Duodenal mucosa (tissue), 2 donors: ENCODE measurements around the gene CADM1.

ENCODE experiments used
- H3K27ac ChIP-seq: one replicate; pipeline ENCODE4 v1.7.0; 2013; ENCODE audit warnings: low read depth, low read length
- H3K27me3 ChIP-seq, 2 donors: one replicate each; pipeline ENCODE4 v1.7.0; 2013; ENCODE audit warnings: low read length in 2 of 2, control low read depth in 1 of 2; ENCODE audit not compliant: insufficient read depth in 2 of 2, control insufficient read depth in 1 of 2
- H3K36me3 ChIP-seq, 2 donors: one replicate each; pipeline ENCODE4 v1.7.0; 2013; ENCODE audit warnings: low read length in 2 of 2, control low read depth in 1 of 2; ENCODE audit not compliant: insufficient read depth in 2 of 2, control insufficient read depth in 1 of 2
- H3K4me1 ChIP-seq, 2 donors: one replicate each; pipeline ENCODE4 v1.7.0; 2013; ENCODE audit warnings: low read length in 2 of 2, control low read depth in 1 of 2; ENCODE audit not compliant: insufficient read depth in 2 of 2, control insufficient read depth in 1 of 2
- H3K4me3 ChIP-seq, 2 donors: one replicate each; pipeline ENCODE4 v1.7.0; 2013; ENCODE audit warnings: low read length in 2 of 2, low read depth in 1 of 2
- H3K9ac ChIP-seq, 2 donors: one replicate each; pipeline ENCODE4 v1.7.0; 2013; ENCODE audit warnings: low read length in 2 of 2, low read depth in 1 of 2
- H3K9me3 ChIP-seq, 2 donors: one replicate each; pipeline ENCODE4 v1.7.0; 2013; ENCODE audit warnings: low read length in 2 of 2, control low read depth in 1 of 2; ENCODE audit not compliant: control insufficient read depth in 1 of 2

CADM1 gene

DNA sequence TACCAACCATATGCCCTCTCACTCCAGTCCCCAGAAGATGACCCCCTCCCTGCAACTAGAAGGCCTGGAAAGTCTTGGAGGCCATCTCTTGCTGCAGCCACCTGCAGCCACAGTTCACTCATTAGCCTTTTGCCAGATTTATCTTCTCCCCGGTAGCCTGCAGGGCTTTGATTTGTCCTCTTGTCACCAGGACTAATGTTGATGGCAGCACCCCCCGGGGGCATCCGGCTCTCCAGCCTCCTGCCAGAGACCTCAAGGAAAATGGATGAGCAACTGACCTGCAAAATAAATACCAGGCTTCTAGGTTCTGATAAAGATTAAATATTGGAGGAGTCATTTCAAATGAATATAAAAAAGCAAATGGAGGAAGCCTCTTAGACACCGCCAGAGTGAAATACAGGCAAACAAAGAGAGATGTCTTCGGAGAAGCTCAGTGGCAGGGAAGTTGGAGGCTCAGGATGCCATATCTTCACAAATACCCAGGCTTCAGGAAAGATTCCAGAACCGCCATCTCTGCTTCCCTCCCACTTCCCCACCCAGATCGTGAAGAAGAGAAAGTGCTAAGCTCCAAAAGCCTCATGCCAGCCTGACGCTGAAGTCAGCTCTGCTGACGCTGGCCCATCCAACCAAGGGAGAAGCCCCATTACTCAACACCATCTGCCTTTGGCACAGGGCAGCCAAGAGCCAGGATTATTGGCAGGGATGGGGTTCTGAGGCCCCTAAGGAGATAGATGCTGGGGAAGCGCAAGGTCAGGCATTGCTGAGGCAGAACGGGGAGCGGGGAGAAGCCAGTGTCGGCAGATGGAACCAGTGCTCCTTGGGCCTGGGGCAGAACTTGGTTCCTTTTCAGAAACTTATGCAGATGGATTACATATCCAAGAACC lies 362.7 kb downstream of the CADM1 start:
- Histone ChIP-seq H3K4me1 (no peaks in the 10 kb centered on the region), H3K27ac (no peak overlapping the region), H3K27me3 (no peaks in the 10 kb centered on the region), H3K9ac (no peak overlapping the region), H3K9me3 (no peaks in the 10 kb centered on the region), H3K4me3 (no peak overlapping the region), H3K36me3 (no peaks in the 10 kb centered on the region)

DNA sequence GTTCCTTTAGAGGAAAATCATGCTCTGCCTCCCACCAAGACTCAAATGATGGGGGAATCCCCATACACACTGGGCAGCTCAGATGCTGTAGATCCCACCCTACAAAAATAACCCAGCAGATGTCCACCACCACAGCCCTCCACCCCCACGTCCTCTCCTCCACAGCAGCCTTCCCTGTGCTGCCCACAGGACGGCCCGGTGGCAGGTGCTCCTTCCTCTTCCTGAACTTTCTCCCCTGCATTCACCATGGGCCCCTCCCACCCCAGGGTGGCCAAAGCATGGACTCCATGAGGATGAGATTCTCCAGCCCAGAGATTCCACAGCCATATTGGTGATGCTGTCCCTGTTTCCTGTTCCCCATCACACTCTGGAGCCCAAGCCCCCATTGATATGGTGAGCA lies 368.3 kb downstream of the CADM1 start:
- no peaks in the 10 kb centered on the region for H3K4me1 ChIP-seq
- no peak overlapping the region for H3K4me3 ChIP-seq
- H3K9me3 ChIP-seq: no peaks in the 10 kb centered on the region
- no peaks in the 10 kb centered on the region for H3K36me3 ChIP-seq
- no peak overlapping the region for H3K27ac ChIP-seq
- no peak overlapping the region for H3K9ac ChIP-seq
- no peaks in the 10 kb centered on the region for H3K27me3 ChIP-seq

DNA sequence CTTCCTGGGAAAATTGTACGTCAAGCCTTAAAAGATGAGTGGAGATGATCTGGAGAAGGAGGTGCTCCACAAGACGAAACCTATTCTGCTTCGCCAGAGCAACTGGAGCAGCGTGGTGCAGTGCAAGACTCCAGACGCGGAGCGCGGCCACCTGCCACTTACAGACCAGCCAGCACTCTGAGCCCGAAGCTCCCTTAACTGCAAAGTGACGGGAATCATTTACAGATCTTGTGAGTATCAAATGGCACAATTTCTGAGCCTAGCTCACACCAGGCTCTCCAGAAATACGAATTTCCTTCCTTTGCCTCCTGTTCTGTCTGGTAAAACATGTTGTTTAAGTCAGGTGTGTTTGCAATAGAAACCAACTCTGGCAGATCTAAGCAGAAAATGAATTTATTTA lies 369.3 kb downstream of the CADM1 start:
- H3K4me1 ChIP-seq: no peaks in the 10 kb centered on the region
- no peak overlapping the region for H3K27ac ChIP-seq
- H3K4me3 ChIP-seq: no peak overlapping the region
- no peaks in the 10 kb centered on the region for H3K27me3 ChIP-seq
- H3K9me3 ChIP-seq: no peaks in the 10 kb centered on the region
- no peak overlapping the region for H3K9ac ChIP-seq
- H3K36me3 ChIP-seq: no peaks in the 10 kb centered on the region

DNA sequence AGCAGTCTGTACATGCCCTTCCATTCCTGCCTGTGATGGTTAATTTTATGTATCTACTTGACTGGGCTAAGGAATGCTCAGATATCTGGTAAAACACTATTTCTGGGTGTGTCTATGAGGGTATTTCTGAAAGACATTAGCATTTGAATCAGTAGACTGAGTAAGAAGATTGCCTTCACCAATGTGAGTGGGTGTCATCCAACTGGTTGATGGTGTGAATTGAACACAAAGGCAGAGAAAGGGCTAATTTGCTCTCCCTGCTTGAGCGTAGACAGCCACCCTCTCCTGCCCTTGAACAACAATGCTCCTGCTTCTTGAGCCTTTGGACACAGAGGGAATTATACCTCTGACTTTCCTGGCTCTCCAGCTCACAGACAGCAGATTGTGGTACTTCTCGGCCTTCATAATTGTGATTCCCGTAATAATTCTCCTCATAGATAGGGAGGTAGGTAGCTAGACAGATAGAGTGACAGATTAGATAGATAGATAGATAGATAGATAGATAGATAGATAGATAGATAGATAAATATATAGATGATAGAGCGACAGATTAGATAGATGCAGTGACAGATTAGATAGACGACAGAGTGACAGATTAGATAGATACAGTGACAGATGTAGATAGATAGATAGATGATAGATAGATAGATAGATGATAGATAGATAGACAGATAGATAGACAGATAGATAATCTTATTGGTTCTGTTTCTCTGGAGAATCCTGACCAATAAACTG lies 370.6 kb downstream of the CADM1 start:
- Histone ChIP-seq H3K36me3 (no peaks in the 10 kb centered on the region), H3K4me1 (no peaks in the 10 kb centered on the region), H3K27ac (no peak overlapping the region), H3K9me3 (no peaks in the 10 kb centered on the region), H3K4me3 (no peak overlapping the region), H3K27me3 (no peaks in the 10 kb centered on the region), H3K9ac (no peak overlapping the region)

DNA sequence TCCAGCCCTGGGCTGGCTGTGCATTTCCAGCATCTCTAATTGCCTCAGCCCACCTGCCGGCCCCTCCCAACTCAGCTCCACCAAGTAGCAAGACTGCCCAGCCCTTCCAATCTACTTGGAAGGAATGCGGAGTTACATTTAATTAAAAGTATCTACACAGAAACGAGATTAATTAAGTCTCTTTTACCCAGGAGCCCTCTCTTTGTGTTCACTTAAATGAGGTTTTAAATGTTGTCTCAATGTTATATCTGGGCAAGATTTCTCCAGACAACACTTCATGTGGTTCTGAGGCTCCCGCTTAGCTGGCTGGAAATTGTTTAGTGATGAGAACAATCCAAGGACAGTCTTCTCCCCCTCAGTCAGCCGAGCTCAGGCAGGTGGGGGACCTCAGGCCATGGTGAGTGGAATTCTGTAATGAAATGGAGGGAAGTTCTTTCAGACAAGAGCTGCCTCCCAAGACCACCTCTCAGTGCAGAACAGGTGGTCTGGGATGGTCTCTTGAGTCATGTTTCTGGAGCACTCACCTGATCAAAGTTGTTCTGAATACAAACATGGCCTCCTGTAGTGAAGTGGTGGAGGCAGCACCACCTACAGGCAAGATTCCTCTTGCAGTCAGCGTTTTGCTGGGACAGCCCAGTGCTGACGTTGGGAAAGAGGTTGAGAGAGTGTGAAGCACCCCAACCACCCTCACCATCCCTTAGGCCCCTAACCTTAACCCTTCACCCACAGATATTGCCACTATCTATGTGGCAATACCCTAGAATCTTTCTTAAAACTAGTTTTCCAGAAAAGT lies 371.6 kb downstream of the CADM1 start:
- Histone ChIP-seq H3K27ac (no peak overlapping the region), H3K4me3 (no peak overlapping the region), H3K9ac (no peak overlapping the region), H3K27me3 (no peaks in the 10 kb centered on the region), H3K36me3 (no peaks in the 10 kb centered on the region), H3K9me3 (no peaks in the 10 kb centered on the region), H3K4me1 (no peaks in the 10 kb centered on the region)

DNA sequence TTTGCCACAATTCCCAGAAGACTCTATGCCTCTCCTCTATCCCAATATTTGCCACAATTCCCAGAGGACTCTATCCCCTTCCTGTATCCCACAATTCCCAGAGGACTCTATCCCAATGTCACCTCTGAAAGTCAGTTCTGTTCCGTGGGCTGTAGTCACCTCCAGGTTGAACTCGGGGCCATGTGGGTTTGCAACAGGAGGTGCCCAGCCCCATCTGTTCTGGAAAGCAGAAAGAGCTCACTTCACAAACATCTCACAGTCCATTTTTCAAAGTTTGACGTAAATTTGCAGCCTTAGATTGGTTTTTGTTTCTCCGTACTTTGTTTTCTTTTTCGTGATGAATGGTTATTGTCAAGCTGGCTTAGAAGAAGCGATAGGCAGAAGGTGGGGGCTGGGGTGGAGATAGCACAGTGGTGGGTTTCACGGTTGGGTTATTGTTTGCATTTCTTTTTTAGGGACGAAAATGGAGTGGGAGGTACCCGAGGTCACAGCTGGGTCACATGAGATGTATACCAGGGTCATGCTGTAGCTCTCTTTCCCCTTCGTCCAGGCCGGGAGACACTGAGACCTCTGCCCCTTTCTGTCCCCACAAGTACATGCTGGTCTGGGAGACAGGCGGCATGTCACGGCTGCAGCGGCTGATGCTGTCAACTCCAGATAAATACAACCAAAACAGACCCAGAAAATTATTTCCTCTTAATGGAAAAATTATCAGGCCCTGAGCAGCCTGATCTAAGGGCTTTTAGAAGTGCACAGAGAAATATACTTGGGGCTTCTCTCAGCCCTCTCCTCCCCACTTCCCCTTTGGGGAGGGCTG lies 374.5 kb downstream of the CADM1 start:
- H3K9ac ChIP-seq: no peak overlapping the region
- no peak overlapping the region for H3K27ac ChIP-seq
- no peaks in the 10 kb centered on the region for H3K36me3 ChIP-seq
- H3K27me3 ChIP-seq: no peaks in the 10 kb centered on the region
- H3K4me1 ChIP-seq: no peaks in the 10 kb centered on the region
- no peak overlapping the region for H3K4me3 ChIP-seq
- H3K9me3 ChIP-seq: no peaks in the 10 kb centered on the region

DNA sequence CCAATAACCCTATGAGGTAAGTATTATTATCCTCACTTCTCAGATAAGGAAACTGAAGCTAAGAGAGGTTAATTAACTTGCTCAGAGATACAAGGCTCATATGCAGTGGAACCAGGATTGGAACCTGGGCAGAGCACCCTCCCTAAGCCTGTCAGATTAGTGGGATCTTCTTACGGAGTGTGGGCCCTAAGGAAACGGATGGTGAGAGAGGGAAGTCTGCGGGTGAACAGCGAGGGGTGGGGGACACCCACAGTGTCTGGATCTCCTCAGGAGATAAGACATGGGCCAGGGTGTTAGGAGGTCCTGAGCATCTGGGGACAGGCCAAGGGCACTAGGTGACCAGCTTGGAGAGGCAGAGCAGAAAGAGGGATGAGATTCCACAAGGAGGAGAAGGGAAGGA lies 376.0 kb downstream of the CADM1 start:
- H3K36me3 ChIP-seq: no peaks in the 10 kb centered on the region
- no peak overlapping the region for H3K27ac ChIP-seq
- no peak overlapping the region for H3K9ac ChIP-seq
- H3K9me3 ChIP-seq: no peaks in the 10 kb centered on the region
- no peaks in the 10 kb centered on the region for H3K27me3 ChIP-seq
- no peak overlapping the region for H3K4me3 ChIP-seq
- H3K4me1 ChIP-seq: no peaks in the 10 kb centered on the region

DNA sequence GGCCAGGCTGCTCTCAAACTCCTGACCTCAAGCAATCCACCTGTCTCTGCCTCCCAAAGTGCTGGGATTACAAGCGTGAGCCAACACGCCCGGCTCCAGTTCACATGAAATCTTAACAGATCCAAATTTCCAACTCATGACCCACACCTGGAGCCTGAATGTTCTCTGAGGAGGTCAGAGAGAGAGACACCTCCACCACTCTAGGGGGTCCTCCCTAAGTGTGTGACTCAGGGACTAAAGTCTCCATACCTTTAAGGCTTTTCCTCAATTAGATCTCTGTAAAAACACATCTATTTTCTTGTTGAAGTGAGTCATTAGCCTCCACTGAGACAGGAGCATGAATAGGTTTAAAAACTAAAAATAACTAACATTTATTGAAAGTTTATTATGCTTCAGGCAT lies 376.4 kb downstream of the CADM1 start:
- no peaks in the 10 kb centered on the region for H3K27me3 ChIP-seq
- H3K36me3 ChIP-seq: no peaks in the 10 kb centered on the region
- H3K27ac ChIP-seq: no peak overlapping the region
- H3K4me1 ChIP-seq: no peaks in the 10 kb centered on the region
- no peak overlapping the region for H3K4me3 ChIP-seq
- no peak overlapping the region for H3K9ac ChIP-seq
- no peaks in the 10 kb centered on the region for H3K9me3 ChIP-seq

DNA sequence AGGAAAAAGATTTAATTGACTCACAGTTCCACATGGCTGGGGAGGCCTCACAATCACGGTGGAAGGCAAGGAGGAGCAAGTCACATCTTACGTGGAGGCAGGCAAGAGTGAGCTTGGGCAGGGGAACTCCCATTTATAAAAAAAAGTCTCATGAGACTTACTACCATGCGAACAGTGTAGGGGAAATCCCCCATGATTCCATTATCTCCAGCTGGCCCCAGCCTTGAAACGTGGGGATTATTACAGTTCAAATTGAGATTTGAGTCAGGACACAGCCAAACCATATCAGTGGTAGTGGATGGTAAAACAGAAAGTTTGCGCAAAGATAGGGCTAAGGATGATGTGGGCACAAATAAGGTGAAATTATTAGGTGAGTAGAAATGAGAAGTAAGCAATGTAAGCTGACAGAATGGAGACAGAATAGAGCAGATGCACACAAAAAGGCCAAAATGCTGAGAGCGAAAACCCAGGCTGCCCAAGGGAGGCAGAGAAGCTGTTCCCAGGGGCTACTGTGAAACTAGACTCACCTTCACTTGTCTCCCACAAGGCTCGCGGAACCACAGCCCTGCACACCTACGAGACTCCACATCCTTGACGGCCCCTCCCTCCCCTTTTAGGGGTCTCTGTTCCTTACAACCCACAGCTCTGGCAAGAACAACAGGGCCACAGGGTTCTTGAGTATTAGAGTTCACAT lies 377.6 kb downstream of the CADM1 start:
- no peaks in the 10 kb centered on the region for H3K36me3 ChIP-seq
- H3K9ac ChIP-seq: no peak overlapping the region
- no peaks in the 10 kb centered on the region for H3K27me3 ChIP-seq
- H3K4me3 ChIP-seq: no peak overlapping the region
- H3K27ac ChIP-seq: no peak overlapping the region
- no peaks in the 10 kb centered on the region for H3K9me3 ChIP-seq
- no peaks in the 10 kb centered on the region for H3K4me1 ChIP-seq
